HG02678 (cell line): ENCODE measurements around the gene GOLGA3.

ENCODE experiments used
- ATAC-seq: cut with Tn5 transposase; IDR thresholded peaks from one replicate; pipeline ENCODE4 v1.9.1; 2021; ENCODE audit warnings: mild to moderate bottlenecking, moderate library complexity; ENCODE audit not compliant: unreplicated experiment

GOLGA3 gene

DNA sequence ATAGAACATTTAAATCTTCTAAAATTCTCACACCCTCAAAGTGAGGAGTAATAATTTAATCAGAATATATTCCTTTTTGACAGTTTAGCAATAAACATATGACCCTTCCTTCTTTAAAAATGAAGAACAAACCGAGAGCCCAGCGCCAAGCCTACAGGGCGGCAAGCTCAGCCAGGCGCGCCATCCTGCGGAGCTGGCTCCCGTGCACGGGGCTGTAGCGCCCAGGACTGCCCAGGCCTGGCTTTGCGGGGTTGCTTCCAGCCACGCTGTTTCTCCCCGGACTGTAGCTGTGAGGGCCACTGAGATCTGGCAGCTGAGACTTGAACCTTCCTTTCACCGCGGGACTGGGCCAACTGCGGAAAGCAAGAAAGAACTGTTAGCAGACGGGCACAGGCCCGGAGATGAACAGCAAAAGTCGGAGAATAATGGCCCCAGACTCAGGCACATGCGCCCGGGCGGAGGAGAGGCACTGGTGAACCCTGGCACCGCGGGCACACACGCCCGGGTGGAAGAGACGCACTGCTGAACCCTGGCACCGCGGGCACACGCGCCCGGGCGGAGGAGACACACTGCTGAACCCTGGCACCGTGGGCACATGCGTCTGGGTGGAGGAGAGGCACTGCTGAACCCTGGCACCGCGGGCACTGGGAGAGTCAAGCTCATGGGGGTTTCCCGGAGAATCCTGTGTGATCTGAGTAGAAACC, 101.4 kb downstream of the GOLGA3 start:
- no peak for ATAC-seq

DNA sequence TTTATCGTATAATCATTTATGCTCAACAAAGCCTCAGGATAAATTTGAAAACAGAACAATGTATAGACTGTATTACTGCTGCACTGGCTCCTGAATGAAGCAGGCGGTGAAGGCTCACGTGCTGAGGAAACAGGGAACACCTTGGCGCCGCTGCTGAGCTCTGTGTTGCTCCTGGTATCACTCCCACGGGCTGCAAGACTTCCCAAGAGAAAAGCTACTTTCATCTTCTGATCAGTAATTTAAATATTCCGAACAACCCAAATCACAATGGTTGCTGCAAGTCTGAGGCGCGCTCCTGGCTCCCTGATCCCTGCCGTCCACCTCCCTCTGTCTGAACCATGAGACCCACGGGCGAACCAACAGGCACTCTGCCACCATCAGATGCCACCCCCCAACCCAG, 102.3 kb downstream of the GOLGA3 start:
- ATAC-seq, result no peak

DNA sequence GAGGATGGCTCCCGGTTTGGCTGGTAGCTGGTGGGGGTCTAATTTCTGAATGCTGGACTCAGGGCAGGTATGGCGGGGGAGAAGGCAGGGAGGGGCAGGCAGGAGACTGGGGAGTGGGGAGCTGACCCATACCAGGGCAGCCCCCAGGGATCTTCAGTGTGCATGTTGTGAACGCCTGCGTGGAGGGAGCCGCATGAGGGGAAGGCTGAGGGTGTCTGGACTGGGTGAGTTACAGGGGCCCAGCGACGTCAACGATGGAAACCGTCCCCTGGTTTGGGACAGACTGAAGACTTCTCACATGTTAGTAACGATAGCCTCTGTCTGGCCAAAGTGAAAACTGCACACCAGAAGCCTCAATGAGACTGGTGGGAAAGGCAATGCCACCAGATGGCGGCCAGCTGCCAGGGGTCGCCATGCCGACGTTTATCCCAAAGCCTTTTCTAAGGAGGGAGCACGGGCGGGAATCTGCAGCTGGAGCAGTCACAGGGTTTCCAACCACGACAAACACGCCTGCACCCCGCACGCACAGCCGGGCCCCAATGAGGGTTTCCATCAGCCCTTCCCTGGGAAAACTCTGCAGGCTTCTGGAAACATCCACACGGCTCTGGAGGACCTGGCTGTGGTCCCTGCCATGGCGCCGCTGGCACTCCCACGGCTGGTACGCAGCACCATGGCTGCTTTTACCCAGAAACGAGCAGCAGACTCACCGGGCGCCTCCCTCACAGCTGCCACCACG, 104.0 kb downstream of the GOLGA3 start:
- no peak for ATAC-seq

DNA sequence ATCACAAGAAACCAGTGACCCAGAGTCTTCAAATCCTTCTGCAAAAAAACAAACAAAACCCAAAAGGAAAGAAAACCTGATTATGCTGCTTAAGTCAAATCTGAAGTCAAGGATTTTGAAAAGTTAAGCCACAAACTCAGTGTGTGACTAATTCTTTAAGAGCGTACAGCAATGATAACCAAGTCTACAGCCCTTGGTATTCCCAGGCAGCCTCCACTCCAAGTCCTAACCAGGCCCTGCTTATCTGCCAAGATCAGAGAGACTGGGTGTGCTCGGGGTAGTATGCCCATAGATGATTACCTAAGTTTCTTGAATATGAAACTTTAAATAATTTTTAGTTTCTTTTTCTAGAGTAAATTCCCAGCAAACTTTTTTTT, 104.9 kb downstream of the GOLGA3 start:
- ATAC-seq, result no peak

DNA sequence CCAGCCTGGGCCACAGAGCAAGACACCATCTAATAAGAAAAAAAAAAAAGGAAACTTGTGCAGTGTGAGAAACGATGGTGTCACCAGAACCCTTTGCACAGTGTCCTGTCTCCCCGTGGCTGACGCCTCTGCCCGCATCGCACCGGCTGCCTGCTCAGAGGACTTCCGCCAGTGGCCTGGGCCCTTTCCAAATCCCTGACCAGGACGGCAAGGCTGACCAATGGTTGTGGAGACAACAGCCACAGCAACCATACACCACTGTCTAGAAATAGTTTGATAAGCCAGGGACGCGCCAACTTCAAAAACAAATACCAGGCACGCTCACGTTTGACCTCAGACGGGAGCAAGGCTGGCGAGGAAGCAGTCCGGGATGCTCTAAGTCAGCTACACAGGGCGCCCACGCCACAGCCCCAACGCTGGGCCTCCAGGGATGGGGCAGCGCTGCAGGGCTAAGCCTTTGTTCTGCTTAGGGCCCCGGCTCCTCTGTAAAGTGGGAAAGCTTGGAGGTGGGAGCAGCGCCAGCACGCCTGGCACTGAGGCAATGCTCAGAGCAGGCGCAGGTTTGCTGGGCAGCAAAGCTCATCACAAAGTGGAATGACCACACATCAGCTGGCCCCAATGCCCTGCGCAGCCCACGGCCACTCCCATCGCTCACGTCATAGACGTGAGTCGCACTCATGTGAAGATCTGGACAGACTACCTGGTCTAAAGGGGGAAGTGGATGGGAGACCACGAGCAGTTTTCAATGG, 105.5 kb downstream of the GOLGA3 start:
- no peak for ATAC-seq

DNA sequence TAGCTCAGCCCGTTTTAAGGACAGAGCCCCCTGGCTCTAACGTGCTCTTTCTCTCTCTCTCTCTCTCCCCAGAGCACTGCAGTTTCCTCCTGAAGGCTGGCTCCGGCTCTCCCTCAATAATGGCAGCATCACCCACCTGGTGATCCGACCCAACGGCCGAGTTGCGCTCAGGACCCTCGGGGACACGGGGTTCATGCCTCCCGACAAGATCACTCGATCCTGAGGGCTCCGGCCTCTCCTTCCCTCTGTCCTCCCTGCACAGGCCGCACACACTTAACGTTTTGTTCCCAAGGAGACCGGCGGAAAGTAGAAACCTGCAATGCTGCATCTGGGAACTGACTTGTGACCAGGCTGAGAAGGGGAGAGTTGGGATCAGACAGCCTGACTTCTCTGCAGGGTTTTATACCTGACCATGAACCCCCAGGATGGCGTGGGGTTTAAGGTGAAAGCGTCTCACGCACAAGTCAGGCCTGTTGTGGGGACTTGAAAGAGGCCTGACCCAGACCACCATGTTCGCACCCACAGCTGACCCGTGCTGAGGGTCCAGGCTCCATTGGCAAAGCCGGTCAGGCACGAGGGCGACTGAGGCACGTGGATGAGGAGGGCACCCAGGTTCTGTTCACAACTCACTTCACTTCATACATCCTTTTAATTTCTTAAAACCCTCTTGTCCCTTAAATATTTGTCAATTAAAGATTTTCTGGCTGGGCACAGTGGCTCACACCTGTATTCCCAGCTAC, 107.9 kb downstream of the GOLGA3 start:
- ATAC-seq, result no peak

DNA sequence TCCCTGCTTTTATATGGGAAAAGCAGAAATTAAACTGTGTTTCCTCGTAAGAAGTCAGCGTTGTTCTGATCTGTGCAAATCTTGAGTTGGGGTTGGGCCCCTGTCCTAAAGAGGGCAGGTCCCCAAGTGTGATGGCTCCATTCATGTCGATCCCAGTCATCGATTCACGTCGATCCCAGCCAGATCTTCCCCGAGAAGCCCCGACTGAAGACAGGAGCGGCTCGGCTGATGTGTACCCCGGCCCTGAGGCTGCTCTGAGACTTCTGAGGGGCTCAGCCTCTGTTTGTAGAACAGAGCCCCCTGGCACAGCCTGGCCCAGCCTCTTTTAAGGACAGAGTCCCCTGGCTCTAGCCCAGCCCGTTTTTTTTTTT, 108.7 kb downstream of the GOLGA3 start:
- no peak for ATAC-seq

DNA sequence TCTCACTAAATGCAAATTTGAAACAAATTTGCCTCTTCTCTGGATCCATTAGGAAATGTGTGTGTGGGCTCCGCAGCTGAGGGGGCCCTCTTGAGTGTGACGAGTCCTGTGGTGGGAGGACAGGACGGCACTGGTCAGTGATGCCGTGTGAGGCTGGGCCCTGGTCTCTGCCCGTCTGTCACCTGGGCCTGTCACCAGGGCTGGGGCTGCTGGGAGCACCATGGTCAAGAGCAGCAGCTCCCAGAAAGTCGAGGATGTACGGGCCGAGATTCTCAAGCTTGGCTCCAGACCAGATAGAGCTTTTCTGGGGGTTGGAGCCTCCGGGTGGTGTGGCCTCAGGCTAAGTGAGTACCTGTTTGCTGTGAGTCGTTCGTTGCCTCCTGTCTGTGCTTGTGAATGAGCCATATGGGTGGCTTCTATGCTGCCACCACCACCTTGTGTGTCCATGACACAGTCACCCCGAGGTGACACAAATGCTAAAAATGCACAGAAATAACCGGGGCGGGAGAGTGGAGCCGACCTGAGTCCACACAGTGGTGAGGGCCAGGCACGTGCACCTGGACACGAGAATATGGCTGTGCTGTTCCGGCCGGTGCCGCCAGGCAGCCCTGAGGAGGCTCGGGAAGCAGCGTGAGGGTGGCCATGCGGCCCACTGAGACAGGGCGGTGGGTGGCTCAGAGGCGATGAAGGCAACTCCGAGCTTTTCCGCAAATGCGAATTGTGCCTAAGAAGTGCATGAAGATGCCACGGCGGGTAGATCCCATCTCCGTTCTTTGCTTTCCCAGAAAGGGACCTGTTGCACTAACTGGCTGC, 109.3 kb downstream of the GOLGA3 start:
- ATAC-seq, result no peak
